Hepatic stellate cell (primary cell): ENCODE measurements around the gene ATF6.
A peak's percentile ranks its signal among the peaks of the same experiment; 100 is the strongest.
"Not testable (repeated sequence)": the region's sequence is repeated elsewhere in the genome, so short reads cannot be mapped to it uniquely, and the experiment has no call there.

Source experiments
- DNase-seq: peaks from one replicate; pipeline ENCODE4 v3.0.0; 2011; ENCODE audit warnings: low spot score

Gene ATF6

DNA sequence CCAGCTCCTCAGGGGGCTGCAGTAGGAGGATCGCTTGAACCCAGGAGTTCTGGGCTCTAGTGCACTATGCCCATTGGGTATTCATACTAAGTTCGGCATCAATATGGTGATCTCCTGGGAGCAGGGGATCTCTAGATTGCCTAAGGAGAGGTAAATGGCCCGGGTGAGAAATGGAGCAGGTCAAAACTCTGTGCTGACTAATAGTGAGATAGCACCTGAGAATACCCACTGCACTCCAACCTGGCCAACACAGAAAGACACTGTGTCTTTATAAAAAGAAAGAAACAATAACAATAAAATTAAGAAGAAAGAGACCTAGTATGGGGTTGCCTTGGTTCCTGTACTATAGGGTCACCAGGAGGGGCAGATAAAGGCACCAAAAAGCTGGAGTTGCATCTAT lies 30.3 kb upstream of the ATF6 start:
- DNase-seq, result no peak

DNA sequence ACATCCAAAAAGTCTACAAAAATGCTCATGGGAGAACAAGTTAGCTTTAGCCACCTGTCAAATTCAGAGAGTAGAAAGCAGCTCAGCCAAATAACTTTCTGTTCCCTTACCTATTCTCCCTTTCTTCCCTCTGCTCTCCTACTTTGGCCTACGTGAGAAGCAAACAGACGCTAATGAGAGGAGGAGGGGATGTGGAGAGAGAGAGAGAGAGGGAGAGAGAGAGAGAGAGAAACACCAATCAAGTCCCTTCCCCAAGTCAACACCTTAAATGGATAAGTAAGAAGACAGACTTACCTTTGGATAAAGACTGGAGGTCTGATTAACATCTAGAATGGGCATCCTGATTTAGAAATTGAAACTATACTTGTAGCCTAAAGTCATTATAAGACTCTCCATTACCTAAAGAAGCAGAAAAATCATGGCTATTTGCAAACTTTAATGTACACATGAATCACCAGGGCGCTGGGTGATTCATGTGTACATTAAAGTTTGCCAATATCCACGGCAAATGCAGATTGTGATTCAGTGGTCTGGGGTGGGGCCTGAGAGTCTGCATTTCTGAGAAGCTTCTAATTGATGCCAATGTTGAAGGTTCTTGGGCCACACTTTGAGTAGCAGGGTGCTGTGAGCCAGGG lies 29.7 kb upstream of the ATF6 start:
- no peak for DNase-seq

- DNase-seq, result no peak
Measured at GRCh38 chr1:161737625-161738024, 28.5 kb upstream of the ATF6 start.

- peak; percentile 30 for DNase-seq
Measured at GRCh38 chr1:161738627-161739287, 27.4 kb upstream of the ATF6 start.

GRCh38 chr1:161739865-161740566 lies 26.1 kb upstream of the ATF6 start:
- no peak for DNase-seq

DNA sequence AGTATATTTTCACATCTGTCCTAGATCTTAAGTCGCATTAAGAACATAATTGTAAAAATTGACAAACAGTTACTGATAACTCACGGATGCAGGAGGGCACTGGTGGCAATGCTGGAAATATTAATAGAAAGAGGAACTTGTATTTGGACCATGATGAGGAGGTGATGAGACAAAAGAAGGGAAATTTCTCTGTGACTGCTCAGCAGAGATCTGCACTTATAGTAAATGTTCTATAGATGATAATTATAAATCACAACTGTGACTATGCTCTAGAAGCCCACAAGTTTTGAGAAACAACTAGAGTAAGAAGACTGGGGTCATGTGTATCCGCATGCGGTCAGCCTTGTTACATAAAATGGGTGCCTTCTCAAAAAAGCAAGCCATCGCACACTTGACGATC lies 25.2 kb upstream of the ATF6 start:
- DNase-seq, result no peak

DNA sequence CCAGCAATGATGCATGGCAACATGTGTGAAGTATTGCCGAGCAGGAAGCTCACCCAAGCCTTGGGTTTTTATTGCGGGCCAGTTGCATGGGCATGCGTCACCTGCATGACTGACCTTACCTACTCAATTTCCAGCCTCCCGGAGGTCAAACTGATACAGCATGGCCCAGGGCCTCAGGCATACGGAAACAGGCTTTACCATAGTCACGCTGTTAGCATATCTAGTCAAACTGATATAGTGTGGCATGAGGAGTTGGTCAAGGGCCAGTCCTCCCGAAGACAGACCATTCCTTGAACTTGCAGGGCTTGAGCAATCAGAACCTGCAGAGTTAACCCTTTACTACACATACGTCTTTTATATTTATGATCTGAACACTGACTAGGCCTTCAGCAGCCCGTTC lies 22.9 kb upstream of the ATF6 start:
- no peak for DNase-seq

DNA sequence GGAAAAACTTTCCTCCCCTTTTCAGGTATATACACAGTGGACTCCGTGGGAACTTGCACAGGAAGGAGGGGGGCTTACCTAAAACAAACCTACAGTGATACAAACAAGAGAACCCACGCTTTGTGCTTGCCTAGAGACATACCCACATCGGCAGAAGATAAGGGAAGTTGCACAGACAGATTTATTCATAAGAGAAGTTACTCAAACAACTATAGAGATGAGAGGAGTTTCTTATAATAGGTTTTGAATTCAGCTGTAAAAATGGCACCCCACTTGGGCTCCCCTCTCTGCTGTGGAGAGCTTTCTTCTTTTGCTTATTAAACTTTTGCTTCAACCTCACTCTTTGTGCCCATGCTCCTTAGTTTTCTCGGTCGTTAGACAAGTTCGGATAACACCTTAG lies 18.3 kb upstream of the ATF6 start:
- DNase-seq, result no peak

GRCh38 chr1:161749509-161750407 lies 16.4 kb upstream of the ATF6 start, which contains the start of gene DUSP12:
DUSP12 (plus strand) TSS chr1:161749786; CDS start chr1:161749802, 16 bp downstream.
- DNase-seq, result peak; percentile 87

- no peak for DNase-seq
Measured at GRCh38 chr1:161763522-161764098, 2.5 kb upstream of the ATF6 start.

DNA sequence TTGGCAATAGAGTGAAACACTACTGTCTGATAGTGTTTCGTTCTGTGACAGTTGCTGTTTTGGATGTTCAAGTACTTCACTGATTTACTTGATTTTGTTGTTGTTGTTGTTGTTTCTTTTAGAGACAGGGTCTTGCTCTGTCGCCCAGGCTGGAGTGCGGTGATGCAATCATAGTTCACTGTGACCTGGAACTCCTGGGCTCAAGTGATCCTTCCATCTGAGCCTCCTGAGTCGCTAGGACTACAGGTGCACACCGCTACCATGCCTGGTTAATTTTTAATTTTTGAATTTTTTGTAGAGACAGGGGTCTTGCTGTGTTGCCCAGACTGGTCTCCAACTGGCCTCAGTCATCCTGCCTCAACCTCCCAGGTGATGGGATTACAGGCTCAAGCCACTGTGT lies 2.3 kb downstream of the ATF6 start:
- no peak for DNase-seq

GRCh38 chr1:161768986-161769672 lies 3.0 kb downstream of the ATF6 start:
- no peak for DNase-seq

DNA sequence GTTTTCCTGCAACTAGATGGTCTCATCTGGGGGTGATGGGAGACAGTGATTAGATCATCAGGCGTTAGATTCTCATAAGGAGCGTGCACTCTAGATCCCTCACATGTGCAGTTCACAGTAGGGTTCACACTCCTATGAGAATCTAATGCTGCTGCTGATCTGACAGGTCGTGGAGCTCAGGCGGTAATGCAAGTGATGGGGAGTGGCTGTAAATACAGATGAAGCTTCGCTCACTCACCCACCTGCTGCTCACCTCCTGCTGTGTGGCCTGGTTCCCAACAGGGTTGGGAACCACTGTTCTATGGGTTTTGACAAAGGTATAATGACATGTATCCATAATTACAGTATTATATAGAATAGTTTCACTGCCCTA lies 3.5 kb downstream of the ATF6 start:
- DNase-seq, result not testable (repeated sequence)

DNA sequence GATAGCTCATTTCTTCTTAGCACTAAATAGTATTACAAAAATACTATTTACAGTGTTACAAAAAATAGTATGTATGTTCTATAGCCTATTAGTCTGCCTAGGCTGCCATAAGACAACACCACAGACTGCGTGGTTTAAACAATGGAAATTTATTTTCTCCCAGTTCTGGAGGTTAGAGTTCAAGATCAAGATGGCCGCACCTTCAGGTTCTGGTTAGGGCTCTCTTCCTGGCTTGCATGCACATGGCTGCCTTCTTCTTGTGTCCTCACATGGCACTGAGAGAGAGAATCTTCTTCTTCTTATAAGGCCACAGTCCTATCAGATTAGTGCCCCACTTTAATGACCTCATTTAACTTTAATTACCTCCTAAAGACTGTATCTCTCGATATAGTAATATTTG lies 4.1 kb downstream of the ATF6 start:
- DNase-seq, result no peak

GRCh38 chr1:161771161-161771560 lies 5.0 kb downstream of the ATF6 start:
- no peak for DNase-seq

DNA sequence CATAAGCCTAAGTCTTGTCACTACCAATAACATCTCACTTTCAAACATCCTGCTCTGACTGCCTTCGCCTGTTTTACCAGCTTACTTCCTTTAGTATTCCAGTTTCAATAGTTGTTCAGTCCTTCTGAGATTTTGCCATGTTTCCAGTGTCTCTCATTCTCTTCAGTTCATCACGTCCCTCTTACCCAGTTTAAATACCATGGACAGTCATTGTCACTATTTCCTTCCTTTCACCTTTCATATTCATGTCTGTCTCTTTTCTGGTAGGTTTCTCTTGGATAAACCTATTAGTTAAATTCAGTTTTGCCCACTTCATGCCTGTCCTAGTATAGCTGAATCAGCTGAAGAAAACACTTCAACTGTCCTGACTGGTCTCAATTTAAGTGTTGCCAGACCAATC lies 5.9 kb downstream of the ATF6 start:
- no peak for DNase-seq

DNA sequence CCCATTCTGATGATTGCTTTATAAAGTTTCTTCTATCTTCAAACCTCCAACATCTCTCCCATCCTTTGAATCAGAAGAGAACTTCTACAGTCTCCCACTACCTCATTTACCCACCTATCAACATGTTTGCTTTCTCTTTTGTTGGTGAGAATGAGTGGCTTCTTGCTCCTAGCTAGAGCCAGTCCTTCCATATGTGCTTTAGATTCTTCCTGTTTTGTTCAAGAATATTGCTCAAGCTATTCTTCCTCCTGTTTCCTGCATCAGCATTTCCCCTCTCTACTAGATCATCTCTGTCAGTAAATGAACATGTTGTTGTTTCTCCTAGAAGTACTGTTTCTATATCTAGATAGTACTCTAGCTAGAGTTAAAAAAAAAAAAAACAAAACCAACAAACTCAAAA lies 6.3 kb downstream of the ATF6 start:
- DNase-seq, result no peak

DNA sequence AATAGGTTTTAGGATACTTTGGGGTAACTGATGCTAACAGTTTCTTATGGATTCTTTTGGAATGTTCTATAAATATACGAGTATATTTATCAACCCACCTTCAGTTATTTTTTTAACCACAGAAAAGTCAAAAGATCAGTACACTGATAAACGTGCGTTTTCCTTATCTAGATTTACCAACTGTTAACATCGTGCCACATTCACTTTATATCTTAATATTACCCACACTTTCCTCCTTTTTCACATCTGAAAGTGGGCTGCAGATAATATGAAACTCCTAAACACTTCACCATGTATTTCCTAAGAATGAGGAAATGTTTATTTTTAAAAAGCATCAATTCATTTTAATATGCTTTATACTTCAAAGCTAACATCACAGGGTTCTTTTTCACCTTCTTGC lies 7.7 kb downstream of the ATF6 start:
- DNase-seq, result no peak

DNA sequence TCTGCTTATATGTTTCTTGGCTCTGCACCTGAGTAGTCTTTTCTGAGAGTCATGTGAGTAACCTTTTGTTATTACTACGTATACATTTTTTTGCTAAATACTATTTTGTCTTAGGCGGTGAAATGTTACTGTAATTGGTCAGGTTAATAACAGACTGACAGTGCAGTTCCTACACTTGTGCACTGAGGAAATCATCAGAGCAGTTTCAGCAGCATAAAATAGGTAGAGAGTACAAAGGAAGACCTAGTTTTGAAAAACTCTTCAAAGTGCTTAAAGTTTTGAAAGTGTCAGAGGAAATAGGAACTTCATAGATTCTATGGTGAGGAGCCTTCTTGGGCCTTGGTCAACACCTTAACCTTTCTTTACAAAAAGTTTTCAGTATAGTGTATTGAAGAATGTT lies 11.1 kb downstream of the ATF6 start:
- DNase-seq, result no peak

DNA sequence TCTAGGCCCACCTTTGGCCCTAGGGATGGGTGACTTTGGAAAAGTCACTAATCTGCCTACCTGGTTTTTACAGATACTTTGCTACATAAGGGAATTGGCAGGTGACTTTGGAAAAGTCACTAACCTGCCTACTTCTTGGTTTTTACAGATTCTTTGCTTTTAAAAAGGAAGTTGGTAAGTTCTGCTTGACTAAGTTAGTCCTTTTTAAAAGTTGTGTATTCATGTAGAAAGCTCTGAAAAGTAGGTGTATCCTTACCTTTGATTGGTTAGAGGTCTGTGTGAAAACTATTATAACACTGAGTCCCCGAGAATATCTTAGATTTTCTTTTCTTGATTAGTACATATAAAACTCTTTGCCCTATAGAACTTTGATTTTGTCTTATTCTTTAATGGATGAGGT lies 12.4 kb downstream of the ATF6 start:
- DNase-seq, result no peak

DNA sequence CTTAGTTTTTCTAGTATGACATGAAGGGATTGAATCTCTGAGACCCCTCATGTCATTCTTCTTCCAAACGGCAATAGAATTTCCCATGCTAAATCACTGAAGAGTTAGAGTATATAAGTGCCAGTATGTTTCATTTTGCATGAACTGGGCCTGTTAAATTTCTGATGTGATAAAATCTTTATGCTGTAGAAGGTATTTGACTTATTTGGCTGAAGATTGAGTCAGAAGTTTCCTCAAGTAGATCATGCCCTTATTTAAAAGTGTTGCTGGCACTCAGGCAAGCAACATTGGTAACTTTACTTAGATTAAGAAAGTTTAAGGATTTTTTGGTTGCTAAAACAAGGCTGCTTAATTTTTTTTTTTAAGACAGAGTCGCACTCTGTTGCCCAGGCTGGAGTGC lies 13.3 kb downstream of the ATF6 start:
- no peak for DNase-seq

GRCh38 chr1:161781995-161782394 lies 15.9 kb downstream of the ATF6 start:
- no peak for DNase-seq
